Stimulated activated CD4-positive, alpha-beta T cell treated with anti-CD3 and anti-CD28 coated beads, Interleukin-1b, Interleukin-23, amount 100 ng/mL, for 1 hour (primary cell): ENCODE measurements around the gene DENND5B.
"Not testable (repeated sequence)": the region's sequence is repeated elsewhere in the genome, so short reads cannot be mapped to it uniquely, and the experiment has no call there.

ENCODE experiments used
- DNase-seq, 2 donors: peaks; one replicate each; pipeline ENCODE4 v3.0.0-alpha.2; 2020; ENCODE audit warnings: low read depth in 2 of 2

The DENND5B gene

DNA sequence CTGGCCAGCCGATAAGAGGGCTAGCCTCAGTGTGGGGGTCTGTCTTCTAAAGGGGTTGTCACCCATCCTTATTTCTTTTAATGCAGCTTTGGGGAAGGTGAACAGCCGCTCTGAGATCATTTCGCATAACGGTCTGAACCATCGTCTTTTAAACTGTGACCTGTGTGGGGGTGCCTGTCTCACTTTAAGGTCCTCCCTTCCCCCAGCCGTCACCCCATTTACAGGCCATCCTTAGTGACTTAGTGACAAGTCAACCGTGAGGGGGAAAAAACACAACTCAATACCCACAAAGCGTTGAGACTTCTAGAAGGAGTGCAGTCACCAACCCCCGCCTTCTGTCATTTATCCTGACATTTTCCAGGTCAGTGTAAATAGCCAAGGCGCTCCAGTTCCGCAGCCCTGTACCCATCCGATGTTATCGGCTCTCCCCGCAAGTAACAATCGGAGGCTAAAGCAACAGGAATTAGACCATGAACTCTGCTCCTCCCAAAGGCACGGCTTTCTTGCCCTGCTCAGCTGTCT lies 505 bp upstream of the DENND5B start:
- DNase-seq = no peak

DNA sequence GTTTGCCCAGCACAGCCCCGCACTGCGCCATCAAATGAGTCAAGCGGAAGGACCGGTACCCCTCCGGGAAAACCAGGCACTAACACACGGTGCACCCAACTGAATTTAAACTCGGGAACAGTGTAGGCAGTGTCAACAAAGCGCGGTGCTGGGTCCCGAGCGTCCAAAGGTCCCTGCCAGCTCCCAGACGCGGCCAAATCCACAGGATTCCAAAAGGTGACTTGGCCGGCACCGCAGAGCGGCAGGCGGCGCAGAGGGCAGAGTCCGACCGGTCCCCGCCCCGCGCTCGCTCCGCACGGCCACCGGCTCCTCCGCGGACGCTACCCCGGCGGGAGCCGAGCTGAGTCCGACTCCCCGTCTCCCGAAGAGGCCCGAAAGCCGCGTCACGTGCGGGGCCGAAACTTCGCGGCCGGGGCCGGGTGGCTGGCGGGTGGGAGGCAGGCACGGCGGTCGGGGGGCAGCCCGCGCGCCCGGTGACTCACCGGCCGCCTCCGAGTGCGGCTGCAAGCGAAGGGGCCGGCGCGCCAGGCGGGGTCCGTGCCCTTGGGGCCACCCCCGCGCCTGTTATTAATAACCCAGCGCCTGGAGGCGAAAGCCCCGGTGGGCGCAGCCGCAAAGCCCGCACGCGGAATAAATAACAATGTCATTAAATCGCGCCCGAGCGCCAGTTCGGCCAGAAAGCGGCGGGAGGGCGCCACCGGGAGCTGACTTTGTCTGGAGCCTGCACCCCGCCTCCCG lies 863 bp downstream of the DENND5B start:
- DNase-seq = no peak

DNA sequence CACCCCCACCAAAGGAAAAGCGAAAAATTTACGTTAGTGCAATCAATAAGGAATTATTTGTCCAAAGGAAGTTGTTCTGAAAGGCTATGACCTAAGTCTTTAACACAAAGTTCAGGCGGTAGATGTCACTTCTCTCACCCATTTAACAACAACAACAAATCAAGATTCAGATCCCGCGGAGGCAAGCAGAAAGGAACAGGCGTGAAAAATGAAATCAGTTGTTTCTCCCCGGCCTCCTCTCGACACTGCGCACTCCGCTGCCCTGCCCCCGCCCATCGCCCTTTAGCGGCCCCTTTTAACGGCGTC lies 1.4 kb downstream of the DENND5B start:
- no peak for DNase-seq

DNA sequence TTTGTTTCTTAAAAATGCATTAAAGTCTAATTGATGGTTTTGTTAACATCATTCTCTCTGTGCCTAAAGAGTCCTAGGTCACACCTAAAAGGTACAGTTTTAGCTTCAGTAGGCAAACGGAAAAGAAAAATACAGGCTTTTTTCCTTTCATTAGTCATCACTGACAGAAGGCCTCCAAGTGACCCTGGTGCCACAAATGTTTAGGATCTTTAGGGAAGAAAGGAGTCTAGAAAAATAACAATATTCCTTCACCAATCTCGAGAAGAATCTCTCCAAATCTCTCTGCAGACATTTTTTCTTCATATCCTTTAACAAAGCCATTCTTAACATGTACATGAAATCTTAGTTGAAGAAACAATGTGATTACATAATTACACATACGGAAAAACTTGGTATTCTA lies 2.0 kb downstream of the DENND5B start:
- DNase-seq = no peak

DNA sequence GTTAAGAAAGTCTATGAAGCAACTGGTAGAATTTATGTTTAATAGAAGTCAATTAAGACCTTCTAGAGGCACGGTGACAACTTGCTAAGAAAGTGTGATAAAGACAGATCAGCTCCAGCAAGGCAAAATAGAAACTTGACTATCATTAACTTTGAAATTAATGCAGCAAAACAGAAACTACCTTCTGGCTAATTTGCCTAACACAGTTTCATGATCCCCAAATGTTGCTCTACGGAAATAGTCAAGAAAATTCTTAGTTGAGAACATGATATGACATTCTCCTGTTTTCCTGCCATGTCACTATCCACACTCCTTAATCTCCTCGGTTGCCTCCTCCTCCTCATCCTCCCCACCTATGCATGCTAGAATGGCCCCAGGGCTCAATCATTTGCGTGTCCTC lies 4.2 kb downstream of the DENND5B start:
- no peak for DNase-seq

DNA sequence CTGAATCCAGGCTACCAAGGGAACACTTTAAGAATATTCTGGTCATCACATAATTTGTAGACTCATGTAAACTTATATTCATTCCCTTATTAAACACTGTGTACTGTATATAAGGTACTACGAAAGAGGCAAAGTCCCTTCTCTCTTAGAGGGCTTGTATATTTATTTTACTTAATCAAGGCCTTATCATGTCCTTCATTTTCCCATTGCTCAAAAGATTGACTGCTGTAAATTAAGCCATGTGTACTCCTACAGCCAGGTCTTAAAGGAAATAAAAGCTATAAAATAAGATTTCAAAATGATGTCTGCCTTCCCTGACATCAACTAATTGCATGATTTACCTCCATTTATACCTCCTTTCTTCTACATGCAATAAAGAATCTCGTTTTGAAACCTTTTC lies 5.0 kb downstream of the DENND5B start:
- DNase-seq = no peak

DNA sequence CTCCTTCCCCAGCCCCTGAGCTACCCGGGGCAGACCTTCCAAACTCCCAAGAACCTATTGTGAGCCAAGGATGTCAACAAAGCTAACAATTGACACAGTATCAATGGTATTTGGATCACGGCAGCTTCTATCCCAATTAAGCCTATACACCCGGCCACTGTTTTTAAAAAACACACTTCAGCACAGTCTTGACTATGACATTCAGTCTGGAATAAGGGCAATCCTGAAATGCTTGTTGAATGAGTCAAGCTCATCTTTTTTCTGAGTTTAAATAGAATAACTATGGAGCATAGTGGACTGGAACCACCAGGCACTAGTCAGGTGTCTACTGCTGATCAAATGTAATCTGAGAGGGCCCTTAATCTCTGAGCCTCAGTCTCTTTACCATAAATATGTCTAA lies 5.7 kb downstream of the DENND5B start:
- DNase-seq = no peak

DNA sequence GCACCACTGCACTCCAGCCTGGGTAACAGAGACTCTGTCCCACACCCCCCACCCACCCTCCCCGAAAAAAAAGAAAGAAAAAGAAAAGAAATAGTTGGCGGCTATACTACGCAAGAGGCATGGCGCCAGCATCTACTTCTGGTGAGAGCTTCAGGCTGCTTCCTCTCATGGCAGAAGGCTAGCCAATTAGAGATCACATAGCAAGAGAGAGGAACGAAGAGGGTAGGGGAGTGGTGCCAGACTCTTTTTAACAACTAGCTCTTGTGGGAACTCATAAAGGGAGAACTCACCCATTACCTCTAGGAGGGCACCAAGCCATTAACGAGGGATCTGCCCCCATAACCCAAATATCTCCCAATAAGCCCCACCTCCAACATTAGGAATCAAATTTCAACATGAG lies 6.2 kb downstream of the DENND5B start:
- no peak for DNase-seq

DNA sequence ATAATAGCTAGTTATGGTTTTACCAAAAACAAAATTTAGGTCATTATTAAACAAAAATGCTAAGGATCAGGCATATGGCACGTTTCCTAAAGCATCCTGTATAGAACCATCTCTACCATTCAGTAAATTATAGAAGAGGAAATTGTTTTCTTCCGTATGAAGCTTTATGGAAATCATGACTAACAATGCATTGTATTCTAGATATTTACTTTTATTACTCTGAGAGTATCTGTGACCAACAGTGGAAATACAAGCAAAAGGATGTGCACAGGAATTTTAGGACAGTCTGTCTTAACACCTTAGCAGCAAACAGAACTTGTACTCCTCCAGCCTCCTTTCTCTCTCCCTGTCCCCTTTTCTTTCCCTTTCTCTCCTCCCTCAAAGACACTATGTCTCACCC lies 7.1 kb downstream of the DENND5B start:
- no peak for DNase-seq

DNA sequence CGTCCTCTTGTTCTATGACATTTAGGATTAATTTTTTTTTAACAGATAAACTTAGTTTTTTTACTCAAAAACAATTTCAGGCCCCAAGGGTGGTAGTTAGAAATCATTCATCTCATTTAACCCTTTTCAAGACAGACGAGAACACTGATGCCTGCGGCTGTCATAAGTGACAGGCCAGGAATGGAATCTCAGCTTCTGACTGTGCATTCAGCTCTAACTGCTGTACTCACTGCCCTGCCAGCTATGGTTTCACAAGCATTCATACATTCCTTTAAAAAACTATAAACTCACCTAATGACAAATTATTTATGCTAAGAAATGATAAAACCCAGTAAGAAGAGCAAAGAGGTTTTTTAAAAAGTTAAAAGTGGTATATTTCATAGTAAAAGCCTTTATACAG lies 8.8 kb downstream of the DENND5B start:
- DNase-seq = no peak

DNA sequence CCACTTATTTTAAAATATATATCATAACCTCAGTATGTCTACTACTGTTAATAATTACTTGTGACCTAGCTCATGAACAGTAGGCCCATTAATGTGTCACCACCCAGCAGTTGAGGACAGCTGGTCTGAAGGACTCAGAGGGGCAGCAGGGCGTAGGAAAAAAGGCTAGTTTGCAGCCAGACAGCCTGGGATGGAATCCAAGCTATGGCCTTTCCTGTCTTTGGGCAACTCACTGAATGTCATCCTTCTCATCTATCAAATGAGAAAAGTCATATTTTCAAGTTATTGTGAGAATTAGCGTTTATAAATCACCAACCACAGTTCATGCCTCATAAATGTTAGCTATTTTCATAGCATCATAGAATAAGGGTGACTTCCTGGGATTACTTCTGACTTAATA lies 12.3 kb downstream of the DENND5B start:
- no peak for DNase-seq

DNA sequence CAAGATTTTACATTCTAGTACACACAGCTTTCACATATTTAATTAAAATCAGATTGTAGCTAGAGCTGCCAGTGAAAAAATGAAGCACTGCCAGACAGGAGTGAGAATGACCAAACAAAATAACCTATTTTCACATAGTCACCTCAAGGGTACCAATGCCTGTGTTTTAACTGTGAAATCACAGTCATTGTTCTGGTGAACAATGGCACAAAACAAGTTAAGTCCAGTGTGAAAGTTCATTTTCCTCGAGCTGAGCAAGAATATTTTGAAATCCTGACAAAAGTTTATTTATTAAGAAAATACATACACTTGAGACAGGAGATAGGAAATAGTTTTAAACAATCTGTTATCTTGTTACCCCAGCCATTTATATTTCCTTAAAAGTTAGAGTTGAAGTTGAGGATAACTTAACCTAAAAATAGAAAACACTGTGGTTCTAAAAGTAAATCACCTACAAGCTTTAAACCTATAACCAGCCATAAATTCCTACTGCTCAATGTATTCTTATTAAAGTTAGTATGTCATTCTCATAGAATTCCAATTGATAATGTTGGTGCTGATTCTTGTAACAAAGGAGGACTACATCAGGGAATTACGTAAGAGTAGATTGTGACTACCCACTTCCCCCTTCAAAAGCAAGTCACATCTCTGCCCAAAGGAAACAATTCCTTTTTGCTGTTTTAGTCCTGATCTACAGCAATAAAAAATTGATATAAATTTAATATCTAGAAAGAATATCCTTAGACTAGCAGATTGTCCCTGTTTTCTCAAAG lies 15.9 kb downstream of the DENND5B start:
- no peak for DNase-seq

DNA sequence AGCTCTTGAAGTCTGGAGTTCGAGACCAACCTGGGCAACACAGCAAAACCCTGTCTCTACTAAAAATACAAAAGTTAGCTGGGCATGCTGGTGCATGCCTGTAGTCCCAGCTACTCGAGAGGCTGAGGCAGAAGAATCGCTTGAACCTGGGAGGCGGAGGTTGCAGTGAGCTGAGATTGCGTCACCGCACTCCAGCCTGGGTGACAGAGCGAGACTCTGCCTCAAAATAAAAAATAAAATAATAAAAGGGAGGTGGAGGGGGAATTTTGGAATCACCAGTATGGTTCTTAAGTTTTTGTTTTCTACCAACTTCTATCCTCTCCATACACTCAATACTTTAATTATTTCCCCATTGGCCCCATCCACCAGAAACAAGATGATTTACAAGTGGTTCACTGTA lies 16.6 kb downstream of the DENND5B start:
- DNase-seq = not testable (repeated sequence)

DNA sequence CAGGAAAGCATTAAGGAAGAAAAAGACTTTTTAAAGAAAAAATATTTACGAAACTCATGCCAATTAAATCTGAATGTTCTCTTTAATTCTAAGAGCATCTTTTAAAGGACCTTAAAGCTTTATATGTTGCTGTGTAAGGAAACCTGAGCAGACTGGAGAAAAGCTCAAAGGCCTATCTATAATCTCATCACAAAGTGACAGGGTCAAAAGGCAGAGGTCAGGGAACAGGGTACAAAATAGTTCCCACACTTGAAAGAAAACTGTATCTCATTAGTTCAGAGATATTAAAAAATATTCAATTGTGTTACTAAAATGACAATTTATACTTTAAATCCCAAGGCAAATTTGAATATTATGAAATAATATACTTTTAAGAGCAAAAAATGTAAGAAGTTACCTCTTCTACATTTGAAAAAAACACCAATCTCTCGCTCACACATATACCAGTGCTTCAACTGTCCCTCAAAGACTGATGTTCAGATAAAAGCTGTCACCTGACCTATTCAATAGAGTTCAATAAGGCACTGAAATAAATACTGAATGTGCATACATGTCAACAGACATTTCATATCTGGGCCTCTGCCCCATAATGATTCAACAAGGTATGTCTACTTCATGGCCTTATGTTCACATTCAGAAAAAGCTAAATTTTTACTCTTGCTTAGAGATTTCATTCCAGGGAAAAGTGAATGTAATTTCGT lies 17.9 kb downstream of the DENND5B start:
- no peak for DNase-seq

DNA sequence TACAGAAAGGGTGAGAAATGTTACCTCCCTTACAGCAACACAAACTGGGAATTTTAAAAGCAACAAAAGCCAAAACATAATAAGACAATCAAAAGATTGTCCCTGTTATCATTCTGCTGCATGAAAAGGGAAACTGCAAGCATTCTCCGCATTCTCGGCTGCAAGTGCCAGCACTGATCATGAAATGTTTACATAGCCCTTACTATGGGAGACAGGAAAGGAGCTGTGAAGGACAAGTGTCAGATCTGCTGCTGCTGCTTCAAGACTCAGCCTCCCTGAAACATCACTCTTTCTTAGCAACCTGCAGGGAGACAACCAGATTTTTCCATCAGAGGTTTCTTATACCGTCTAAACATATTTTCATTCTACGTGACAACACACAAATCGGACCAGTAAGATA lies 20.1 kb downstream of the DENND5B start:
- no peak for DNase-seq

DNA sequence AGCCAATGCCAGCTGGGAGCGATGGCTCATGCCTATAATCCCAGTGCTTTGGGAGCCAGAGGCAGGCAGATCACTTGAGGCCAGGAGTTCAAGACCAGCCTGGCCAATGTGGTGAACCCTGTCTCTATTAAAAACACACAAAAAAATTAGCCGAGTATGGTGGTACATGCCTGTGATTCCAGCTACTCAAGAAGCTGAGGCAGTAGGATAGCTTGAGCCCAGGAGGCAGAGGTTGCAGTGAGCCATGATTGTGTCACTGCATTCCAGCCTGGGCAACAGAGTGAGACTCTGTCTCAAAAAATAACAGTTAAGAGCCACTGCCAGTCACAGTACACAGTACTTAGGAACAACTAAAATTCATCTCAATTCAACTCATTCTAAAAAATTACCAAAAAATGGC lies 21.4 kb downstream of the DENND5B start:
- not testable (repeated sequence) for DNase-seq

DNA sequence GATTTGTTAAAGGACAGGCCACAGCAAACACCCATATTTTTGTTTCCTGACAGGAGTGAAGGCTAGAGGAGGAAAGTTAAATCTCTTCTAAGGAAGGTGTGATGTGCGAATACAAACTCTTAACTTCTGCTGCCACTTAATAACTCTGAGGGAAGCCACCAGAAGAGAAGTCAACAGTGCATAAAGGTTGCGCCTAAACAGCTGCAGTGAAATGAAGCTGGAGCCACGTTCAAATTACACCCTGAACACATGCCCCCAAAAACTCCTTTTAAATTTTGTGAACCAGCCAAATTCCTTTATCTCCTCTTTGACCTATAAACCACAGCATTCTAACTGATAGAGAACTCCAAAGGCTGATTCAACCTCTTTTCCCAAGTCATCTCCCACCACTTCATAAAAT lies 22.4 kb downstream of the DENND5B start:
- no peak for DNase-seq

DNA sequence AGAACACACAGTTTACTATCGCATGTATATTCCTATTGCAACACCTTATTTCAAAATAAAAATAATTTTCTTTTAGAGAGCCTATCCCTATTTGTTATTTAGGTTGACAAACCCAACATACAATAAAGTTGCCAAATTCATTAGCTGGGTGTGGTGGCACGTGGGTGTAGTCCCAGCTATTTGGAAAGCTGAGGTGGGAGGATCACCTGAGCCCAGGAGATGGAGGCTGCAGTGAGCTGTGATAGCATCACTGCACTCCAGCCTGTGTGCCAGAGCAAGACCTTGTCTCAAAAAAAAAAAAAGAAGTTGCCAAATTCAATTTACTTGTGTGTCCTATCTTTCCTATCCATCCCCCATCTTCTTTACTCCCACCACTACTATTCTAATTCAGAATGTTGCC lies 23.9 kb downstream of the DENND5B start:
- no peak for DNase-seq

DNA sequence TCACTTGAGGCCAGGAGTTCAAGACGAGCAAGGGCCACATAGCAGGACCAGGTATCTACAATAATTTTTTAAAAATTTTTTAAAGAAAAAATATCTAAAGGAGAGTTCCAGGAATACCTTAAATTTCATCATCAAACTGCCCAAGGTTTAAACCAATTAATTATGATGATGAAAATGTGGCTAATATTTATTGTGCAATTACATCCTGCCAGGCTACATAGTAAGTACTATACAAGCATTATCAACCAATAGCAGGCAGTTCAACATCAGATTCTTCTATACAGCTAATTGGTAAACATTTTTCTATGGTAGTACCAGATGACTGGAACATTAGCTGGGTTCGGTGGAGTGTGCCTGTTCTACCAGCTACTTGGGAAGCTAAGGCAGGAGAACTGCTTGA lies 24.4 kb downstream of the DENND5B start:
- no peak for DNase-seq

DNA sequence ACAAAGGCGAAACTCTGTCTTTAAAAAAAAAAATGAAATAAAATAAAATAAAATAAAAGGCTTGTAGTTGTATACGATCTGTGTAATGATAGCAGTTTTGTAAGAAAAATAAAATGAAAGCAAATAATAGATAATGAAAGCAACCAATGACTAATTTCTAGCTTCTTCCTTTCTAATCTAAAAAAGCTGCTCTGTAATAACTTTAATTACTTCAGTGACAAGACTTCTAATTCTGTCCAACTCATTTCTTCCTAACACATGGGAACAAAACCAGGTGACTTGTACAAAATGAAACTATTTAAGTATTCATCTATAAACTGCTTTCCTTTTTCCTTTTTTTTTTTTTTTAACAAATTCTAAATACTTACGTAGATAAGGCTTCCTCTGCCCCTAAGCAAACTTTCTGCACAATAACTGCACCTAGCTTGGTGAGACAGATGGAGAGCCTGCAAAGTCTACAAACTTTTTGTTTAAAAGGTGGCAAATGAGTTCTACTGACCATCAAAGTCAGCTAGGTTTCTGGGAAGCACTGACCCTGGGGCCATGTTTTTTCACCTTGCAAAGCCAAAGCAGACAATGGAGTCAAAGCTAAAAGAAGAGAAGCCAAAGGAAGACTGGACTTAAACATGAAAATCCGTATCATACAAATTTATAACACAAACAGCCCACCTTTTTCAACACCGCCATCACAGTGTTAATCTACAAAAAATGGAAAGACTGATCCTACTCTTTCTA lies 28.2 kb downstream of the DENND5B start:
- DNase-seq = no peak

DNA sequence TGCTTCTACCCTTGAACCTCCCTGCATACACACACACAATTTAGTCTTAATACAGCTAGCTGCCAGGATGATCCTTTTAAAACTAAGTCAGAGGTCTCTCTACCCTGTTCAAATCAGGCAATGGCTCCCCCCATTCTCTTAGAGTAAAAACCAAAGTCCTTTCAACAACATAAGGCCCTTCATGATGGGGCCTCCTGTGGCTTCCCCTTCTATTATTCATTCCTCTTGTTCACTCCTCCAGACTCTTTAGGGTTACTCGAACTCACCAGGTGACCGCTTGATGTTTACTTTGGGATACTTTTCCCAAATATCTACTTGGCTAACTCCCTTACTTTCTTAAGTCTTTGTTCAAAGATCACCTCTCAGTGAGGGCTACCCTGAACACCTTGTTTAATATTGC lies 30.4 kb downstream of the DENND5B start:
- DNase-seq = no peak

DNA sequence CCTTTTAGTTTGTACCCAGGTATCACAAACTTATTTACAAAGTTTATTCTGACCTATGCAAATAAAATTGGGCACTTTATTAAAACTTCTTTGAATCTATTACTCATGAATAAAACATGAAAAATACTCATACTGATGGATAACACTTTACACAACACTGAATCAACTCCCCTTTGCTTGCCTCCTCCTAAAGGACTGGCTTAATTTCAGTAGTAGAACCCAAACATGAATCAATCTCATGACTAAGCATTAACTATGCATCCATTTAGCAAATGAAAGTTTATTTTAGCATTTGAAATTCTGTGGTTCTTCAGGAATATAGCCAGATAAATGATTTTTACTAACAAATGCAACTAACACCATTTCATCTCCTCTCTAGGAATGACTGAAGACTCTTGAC lies 32.4 kb downstream of the DENND5B start:
- DNase-seq = no peak
